SK-N-SH (cell line): Measurements from ENCODE around the gene OR51V1. TPM values are rescaled to one million over a fixed set of nuclear protein-coding genes. Genes with fewer than 3 reads are reported as not detected.

ENCODE experiments used
- CTCF ChIA-PET: fragments of 300-600, 350-600 bp; formaldehyde crosslinking; extraction: SDS; loops from one replicate; lab custom pipeline; 2021; lab: Yijun Ruan, JAX
- POLR2A ChIA-PET: fragments of 350-600 bp; sonication (Branson Sonifier 250); formaldehyde crosslinking; extraction: SDS; loops from one replicate; lab custom pipeline; 2020; ENCODE audit warnings: antibody characterized with exemption, inconsistent platforms; lab: Yijun Ruan, JAX
- DNase-seq: peaks from one replicate; pipeline ENCODE4 v3.0.0; 2012
- H2AFZ ChIP-seq: fragments of 200-600 bp; sonication (generic); 2 replicates; pipeline ENCODE4 v1.8.1; 2016; ENCODE audit warnings: antibody characterized with exemption, mild to moderate bottlenecking, low read depth
- H3F3A ChIP-seq: fragments of 200-600 bp; sonication (generic); replicated peaks from 2 replicates; pipeline ENCODE3; 2016; ENCODE audit warnings: antibody characterized with exemption, mild to moderate bottlenecking; ENCODE audit not compliant: insufficient read depth
- H3K27ac ChIP-seq, 2 experiments: fragments of 200-500 bp in 1 of 2; fragments of 200-600 bp in 1 of 2; sonication (Bioruptor generic) in 1 of 2; sonication (generic), shearing (Covaris generic) in 1 of 2; 2 replicates each; pipeline versions ENCODE4 v1.5.1 to v1.6.1; 2014 to 2016; ENCODE audit warnings: low read depth in 2 of 2, inconsistent platforms in 1 of 2, low read length in 1 of 2, mild to moderate bottlenecking in 1 of 2, mixed read lengths in 1 of 2
- H3K27me3 ChIP-seq: fragments of 200-600 bp; sonication (generic), shearing (Covaris generic); 2 replicates; pipeline ENCODE4 v1.6.1; 2016; ENCODE audit warnings: mixed run types; ENCODE audit not compliant: insufficient read depth
- H3K36me3 ChIP-seq, 2 experiments: fragments of 200-500 bp in 1 of 2; fragments of 200-600 bp in 1 of 2; sonication (Bioruptor generic) in 1 of 2; sonication (generic) in 1 of 2; replicated peaks in 1 of 2; 2 replicates each; pipeline versions ENCODE3 to v1.5.1; 2014 to 2016; ENCODE audit warnings: low read length in 1 of 2, mild to moderate bottlenecking in 1 of 2; ENCODE audit not compliant: insufficient read depth in 2 of 2, control insufficient read depth in 1 of 2
- H3K4me1 ChIP-seq, 2 experiments: fragments of 200-500 bp in 1 of 2; fragments of 200-600 bp in 1 of 2; sonication (Bioruptor generic) in 1 of 2; sonication (generic), shearing (Covaris generic) in 1 of 2; 2 replicates each; pipeline versions ENCODE4 v1.5.1 to v1.6.1; 2014 to 2016; ENCODE audit warnings: low read depth in 1 of 2, low read length in 1 of 2, mixed run types in 1 of 2; ENCODE audit not compliant: insufficient read depth in 2 of 2, control insufficient read depth in 1 of 2
- H3K4me2 ChIP-seq: fragments of 200-600 bp; sonication (generic), shearing (Covaris generic); 2 replicates; pipeline ENCODE4 v1.6.1; 2017; ENCODE audit warnings: mixed run types
- H3K4me3 ChIP-seq, 2 experiments: fragments of 200-500 bp in 1 of 2; fragments of 200-600 bp in 1 of 2; sonication (Bioruptor generic) in 1 of 2; sonication (generic), shearing (Covaris generic) in 1 of 2; 2 replicates each; pipeline versions ENCODE4 v1.5.1 to v1.8.1; 2014 to 2016; ENCODE audit warnings: low read depth in 2 of 2, inconsistent platforms in 1 of 2, low read length in 1 of 2, mild to moderate bottlenecking in 1 of 2, mixed read lengths in 1 of 2, moderate library complexity in 1 of 2
- H3K79me2 ChIP-seq: fragments of 200-600 bp; sonication (generic); 2 replicates; pipeline ENCODE4 v1.8.1; 2017; ENCODE audit warnings: mild to moderate bottlenecking; ENCODE audit not compliant: insufficient read depth
- H3K9ac ChIP-seq: fragments of 200-600 bp; sonication (generic); 2 replicates; pipeline ENCODE4 v1.6.1; 2017; ENCODE audit warnings: mixed run types
- H3K9me2 ChIP-seq: fragments of 200-600 bp; sonication (generic); 2 replicates; pipeline ENCODE4 v1.6.1; 2017; ENCODE audit warnings: mixed run types
- H3K9me3 ChIP-seq: fragments of 200-600 bp; sonication (generic); 2 replicates; pipeline ENCODE4 v1.6.1; 2017; ENCODE audit warnings: mixed run types, mild to moderate bottlenecking, moderate library complexity
- H4K20me1 ChIP-seq: fragments of 200-600 bp; sonication (generic); 2 replicates; pipeline ENCODE4 v1.6.1; 2017; ENCODE audit warnings: mild to moderate bottlenecking, mixed run types; ENCODE audit not compliant: insufficient read depth
- CHD2 ChIP-seq: fragments of 150-350 bp; IDR thresholded peaks from 2 replicates; pipeline ENCODE4 v1.6.1; 2018; ENCODE audit warnings: low read length; ENCODE audit not compliant: partially characterized antibody
- ELF1 ChIP-seq: IDR thresholded peaks from 2 replicates; pipeline ENCODE4 v1.4.0; 2012
- EZH2phosphoT487 ChIP-seq: fragments of 200-600 bp; sonication (generic); IDR thresholded peaks from 2 replicates; pipeline ENCODE4 v1.6.1; 2017; ENCODE audit warnings: low read depth, mixed run types, mild to moderate bottlenecking, antibody characterized with exemption, moderate library complexity, borderline replicate concordance
- FOSL2 ChIP-seq: IDR thresholded peaks from 2 replicates; pipeline ENCODE4 v1.4.0; 2012; ENCODE audit warnings: low read depth, mild to moderate bottlenecking, moderate library complexity, borderline replicate concordance
- IRF3 ChIP-seq: fragments of 150-350 bp; IDR thresholded peaks from 2 replicates; pipeline ENCODE4 v1.6.1; 2016; ENCODE audit warnings: mild to moderate bottlenecking, low read depth, low read length
- MAX ChIP-seq: IDR thresholded peaks from 2 replicates; pipeline ENCODE4 v1.4.0; 2012; ENCODE audit warnings: low read depth
- MXI1 ChIP-seq: IDR thresholded peaks from 2 replicates; pipeline ENCODE4 v1.6.1; 2012; ENCODE audit warnings: mild to moderate bottlenecking, low read depth, low read length, improper control_type of control experiment
- PBX3 ChIP-seq: IDR thresholded peaks from 2 replicates; pipeline ENCODE4; 2012
- RFX5 ChIP-seq: IDR thresholded peaks from 2 replicates; pipeline ENCODE4 v1.6.1; 2012; ENCODE audit warnings: mild to moderate bottlenecking, improper control_type of control experiment, low read length
- RXRA ChIP-seq: IDR thresholded peaks from 2 replicates; pipeline ENCODE4 v1.4.0; 2012; ENCODE audit warnings: low read depth, mild to moderate bottlenecking, borderline replicate concordance
- SIN3A ChIP-seq: IDR thresholded peaks from 2 replicates; pipeline ENCODE4 v1.6.1; 2012; ENCODE audit warnings: low read depth, mild to moderate bottlenecking, low read length, moderate library complexity, borderline replicate concordance
- SMC3 ChIP-seq: IDR thresholded peaks from 2 replicates; pipeline ENCODE4 v1.6.1; 2012; ENCODE audit warnings: low read depth, low read length, improper control_type of control experiment
- TAF1 ChIP-seq: IDR thresholded peaks from 2 replicates; pipeline ENCODE4 v1.6.1; 2012; ENCODE audit warnings: low read depth, mild to moderate bottlenecking, low read length, moderate library complexity, borderline replicate concordance
- TCF12 ChIP-seq: IDR thresholded peaks from 2 replicates; pipeline ENCODE4 v1.4.0; 2012
- USF2 ChIP-seq: fragments of 150-350 bp; IDR thresholded peaks from 2 replicates; pipeline ENCODE4 v1.6.1; 2017; ENCODE audit warnings: antibody characterized with exemption, low read length, low read depth, borderline replicate concordance
- WGBS: methylation state at CpG from one replicate; pipeline ENCODE4 v1.1.6; 2017; ENCODE audit warnings: low lambda C conversion rate; 5-methylcytosine and 5-hydroxymethylcytosine counted together
- polyA plus RNA-seq, 3 experiments: library from polyadenylated mRNA; depleted of rRNA; stranded (reverse); fragments of >200 nt; gene quantifications; 2 replicates each; pipeline ENCODE4 v1.2.3, GENCODE V29; 2012

Gene OR51V1
- polyA plus RNA-seq, 1 of the 3 experiments (the other 2 are of a cell fraction), result not detected

DNA sequence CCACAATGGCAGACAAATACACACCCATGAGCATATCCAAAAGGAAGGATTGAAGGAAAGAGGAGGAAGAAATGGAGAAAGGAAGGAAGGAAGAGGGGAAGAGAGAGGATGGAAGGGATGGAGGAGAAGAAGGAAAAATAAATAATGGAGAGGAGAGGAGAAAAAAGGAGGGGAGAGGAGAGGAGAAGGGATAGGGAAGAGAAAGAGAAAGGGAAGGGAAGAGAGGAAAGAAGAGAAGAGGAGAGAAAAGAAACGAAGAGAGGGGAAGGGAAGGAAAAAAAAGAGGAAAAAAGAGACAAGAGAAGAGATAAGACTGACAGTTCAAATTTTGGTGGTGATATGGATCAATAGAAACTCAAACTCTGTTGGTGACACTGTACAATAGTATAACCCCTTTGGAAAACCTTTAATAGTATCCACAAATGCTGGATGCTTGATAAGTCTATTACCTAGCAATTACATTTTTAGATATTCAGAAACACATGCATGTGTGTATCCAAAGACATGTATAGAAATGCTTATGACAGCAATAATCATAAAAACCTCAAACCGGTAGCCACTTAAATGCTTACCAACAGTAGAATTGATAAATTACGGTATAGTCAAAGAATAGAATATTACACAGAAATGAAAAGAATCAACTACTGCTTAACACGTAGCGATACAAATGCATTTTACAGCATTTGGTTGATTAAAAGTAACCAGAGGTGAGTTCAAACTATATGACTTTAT is 35.0 kb upstream of the OR51V1 start:
- no peaks in the 10 kb centered on the region for H3K4me1 ChIP-seq
- H3K9me3 ChIP-seq, result no peaks in the 10 kb centered on the region
- H3K36me3 ChIP-seq, result no peaks in the 10 kb centered on the region
- no peak overlapping the region for H3K4me3 ChIP-seq
- TF ChIP-seq ELF1 (no peak), FOSL2 (no peak), IRF3 (no peak), SIN3A (no peak), MAX (no peak), TCF12 (no peak), PBX3 (no peak), RXRA (no peak), SMC3 (no peak), EZH2phosphoT487 (no peak), RFX5 (no peak), CHD2 (no peak), MXI1 (no peak), TAF1 (no peak), USF2 (no peak)
- TF ChIP-seq, all 33 proteins: peak for 0
- Histone ChIP-seq H3K9ac (no peak overlapping the region), H3K79me2 (no peaks in the 10 kb centered on the region), H3K27me3 (no peaks in the 10 kb centered on the region), H3F3A (no peaks in the 10 kb centered on the region), H2AFZ (no peak overlapping the region), H3K27ac (no peak overlapping the region), H3K4me2 (no peak overlapping the region), H3K9me2 (no peaks in the 10 kb centered on the region), H4K20me1 (no peaks in the 10 kb centered on the region)
- ChIA-PET CTCF (no interaction called here), POLR2A (no interaction called here)
- 5% methylated on average over 5 of the region's 5 CpGs for WGBS
- DNase-seq, result no peak
